Measurements from ENCODE around the gene ZNF595. TPM values are rescaled to one million over a fixed set of nuclear protein-coding genes. Genes with fewer than 3 reads are reported as not detected.
"Not testable (repeated sequence)": the region's sequence is repeated elsewhere in the genome, so short reads cannot be mapped to it uniquely, and the experiment has no call there.

The ZNF595 gene
- total RNA-seq, 5 donors from 2014 or later (not counting 1 experiment from before 2014, with no cell fraction given) = 1.1 to 9.2 (median 2.1) TPM

DNA sequence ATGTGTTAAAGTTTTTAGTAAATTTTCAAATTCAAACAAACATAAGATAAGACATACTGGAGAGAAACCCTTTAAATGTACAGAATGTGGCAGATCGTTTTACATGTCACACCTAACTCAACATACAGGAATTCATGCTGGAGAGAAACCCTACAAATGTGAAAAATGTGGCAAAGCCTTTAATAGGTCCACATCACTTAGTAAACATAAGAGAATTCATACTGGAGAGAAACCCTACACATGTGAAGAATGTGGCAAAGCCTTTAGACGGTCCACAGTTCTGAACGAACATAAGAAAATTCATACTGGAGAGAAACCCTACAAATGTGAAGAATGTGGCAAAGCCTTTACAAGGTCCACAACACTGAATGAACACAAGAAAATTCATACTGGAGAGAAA, 32.8 kb downstream of the ZNF595 start:
- H3K9me3 Mint-ChIP-seq = peaks cover 25 to 67% (median 51%) of the 10 kb centered on the region in 3 donors
- no peak for ATAC-seq (replicated peaks in 1 of 4)

GRCh38 chr4:86559-87324, 33.6 kb downstream of the ZNF595 start:
- H3K27me3 Mint-ChIP-seq; H3K4me3 ChIP-seq (ENCODE audit: control insufficient read depth in 1 of 2, extremely low read depth in 1 of 2, low read length in 1 of 2); H3K4me3 Mint-ChIP-seq; ATAC-seq (replicated peaks in 1 of 4); H3K4me1 Mint-ChIP-seq; POLR2A ChIA-PET; H3K36me3 ChIP-seq (ENCODE audit: control insufficient read depth in 2 of 2, extremely low read depth in 1 of 2, insufficient read depth in 1 of 2, low read length in 1 of 2); H3K4me1 ChIP-seq (ENCODE audit: control insufficient read depth in 1 of 2, extremely low read depth in 1 of 2, insufficient read depth in 2 of 2, low read length in 2 of 2); H3K27ac ChIP-seq (ENCODE audit: low read length); CTCF ChIA-PET; DNase-seq; H3K27me3 ChIP-seq (replicated peaks in 1 of 2; ENCODE audit: control insufficient read depth in 2 of 2, extremely low read depth in 1 of 2, insufficient read depth in 2 of 2, low read length in 1 of 2); H3K27ac Mint-ChIP-seq: not testable (repeated sequence)
- WGBS (ENCODE audit: insufficient coverage) = no CpG with 5 or more reads among the region's 7 CpGs
- Mint-ChIP-seq H3K9me3 (peaks cover 28 to 68% (median 54%) of the 10 kb centered on the region in 3 donors), H3K36me3 (peaks cover 46% of the 10 kb centered on the region)
- H3K9me3 ChIP-seq = peaks cover 59% of the 10 kb centered on the region

More for the DNA sequence above, 32.8 kb downstream of the ZNF595 start:
- no peak overlapping the region for H3K4me3 ChIP-seq (ENCODE audit: control insufficient read depth in 1 of 2, extremely low read depth in 1 of 2, low read length in 1 of 2)
- Mint-ChIP-seq H3K27me3 (peaks cover 0 to 3% of the 10 kb centered on the region in 2 donors), H3K4me3 (no peak overlapping the region), H3K4me1 (no peaks in the 10 kb centered on the region), H3K36me3 (peaks cover 45% of the 10 kb centered on the region), H3K27ac (no peak overlapping the region)
- POLR2A ChIA-PET = no interaction called here
- H3K27ac ChIP-seq (ENCODE audit: low read length) = no peak overlapping the region
- peaks cover 60% of the 10 kb centered on the region for H3K9me3 ChIP-seq
- H3K27me3 ChIP-seq (replicated peaks in 1 of 2; ENCODE audit: control insufficient read depth in 2 of 2, extremely low read depth in 1 of 2, insufficient read depth in 2 of 2, low read length in 1 of 2) = no peaks in the 10 kb centered on the region
- DNase-seq = no peak
- no peaks in the 10 kb centered on the region for H3K4me1 ChIP-seq (ENCODE audit: control insufficient read depth in 1 of 2, extremely low read depth in 1 of 2, insufficient read depth in 2 of 2, low read length in 2 of 2)
- CTCF ChIA-PET = no interaction called here
- WGBS (ENCODE audit: insufficient coverage) = 80% methylated on average over 1 of the region's 3 CpGs
- peaks cover 0 to 3% of the 10 kb centered on the region in 2 donors for H3K36me3 ChIP-seq (ENCODE audit: control insufficient read depth in 2 of 2, extremely low read depth in 1 of 2, insufficient read depth in 1 of 2, low read length in 1 of 2)

GRCh38 chr4:98386-98785, 45.3 kb downstream of the ZNF595 start:
- ATAC-seq (replicated peaks in 1 of 4) (no peak), DNase-seq (no peak)
- Mint-ChIP-seq H3K27ac (no peak overlapping the region), H3K36me3 (peaks cover 15% of the 10 kb centered on the region), H3K9me3 (peaks cover 11 to 53% (median 52%) of the 10 kb centered on the region in 3 donors), H3K4me1 (no peaks in the 10 kb centered on the region), H3K4me3 (no peak overlapping the region), H3K27me3 (peaks cover 4 to 6% of the 10 kb centered on the region in 2 donors)
- Histone ChIP-seq H3K4me1 (ENCODE audit: control insufficient read depth in 1 of 2, extremely low read depth in 1 of 2, insufficient read depth in 2 of 2, low read length in 2 of 2) (no peaks in the 10 kb centered on the region), H3K27me3 (replicated peaks in 1 of 2; ENCODE audit: control insufficient read depth in 2 of 2, extremely low read depth in 1 of 2, insufficient read depth in 2 of 2, low read length in 1 of 2) (peaks cover 0 to 2% of the 10 kb centered on the region in 2 experiments), H3K36me3 (ENCODE audit: control insufficient read depth in 2 of 2, extremely low read depth in 1 of 2, insufficient read depth in 1 of 2, low read length in 1 of 2) (no peaks in the 10 kb centered on the region), H3K27ac (ENCODE audit: low read length) (no peak overlapping the region), H3K9me3 (peaks cover 6% of the 10 kb centered on the region), H3K4me3 (ENCODE audit: control insufficient read depth in 1 of 2, extremely low read depth in 1 of 2, low read length in 1 of 2) (no peak overlapping the region)
- ChIA-PET CTCF (no interaction called here), POLR2A (no interaction called here)
- WGBS (ENCODE audit: insufficient coverage) = no CpG with 5 or more reads among the region's 1 CpG

- Histone ChIP-seq H3K36me3 (ENCODE audit: control insufficient read depth in 2 of 2, extremely low read depth in 1 of 2, insufficient read depth in 1 of 2, low read length in 1 of 2) (no peaks in the 10 kb centered on the region), H3K4me3 (ENCODE audit: control insufficient read depth in 1 of 2, extremely low read depth in 1 of 2, low read length in 1 of 2) (no peak overlapping the region), H3K27ac (ENCODE audit: low read length) (no peak overlapping the region), H3K4me1 (ENCODE audit: control insufficient read depth in 1 of 2, extremely low read depth in 1 of 2, insufficient read depth in 2 of 2, low read length in 2 of 2) (no peaks in the 10 kb centered on the region), H3K9me3 (peaks cover 6% of the 10 kb centered on the region), H3K27me3 (replicated peaks in 1 of 2; ENCODE audit: control insufficient read depth in 2 of 2, extremely low read depth in 1 of 2, insufficient read depth in 2 of 2, low read length in 1 of 2) (peaks cover 0 to 2% of the 10 kb centered on the region in 2 experiments)
- Mint-ChIP-seq H3K27ac (no peak overlapping the region), H3K4me1 (no peaks in the 10 kb centered on the region), H3K36me3 (peaks cover 6% of the 10 kb centered on the region), H3K4me3 (no peak overlapping the region), H3K9me3 (peaks cover 10 to 46% (median 43%) of the 10 kb centered on the region in 3 donors), H3K27me3 (peaks cover 10 to 12% of the 10 kb centered on the region in 2 donors)
- DNase-seq = no peak
- ChIA-PET CTCF (no interaction called here), POLR2A (interaction anchor here (0.5 kb wide), 2 partner anchors 461 to 969 kb away, joined by 3 to 6 read pairs; no protein-coding TSS in a partner anchor)
- no peak for ATAC-seq (replicated peaks in 1 of 4)
- WGBS (ENCODE audit: insufficient coverage) = 50% methylated on average over 1 of the region's 5 CpGs
Observed at GRCh38 chr4:99863-100262, 46.7 kb downstream of the ZNF595 start.

DNA sequence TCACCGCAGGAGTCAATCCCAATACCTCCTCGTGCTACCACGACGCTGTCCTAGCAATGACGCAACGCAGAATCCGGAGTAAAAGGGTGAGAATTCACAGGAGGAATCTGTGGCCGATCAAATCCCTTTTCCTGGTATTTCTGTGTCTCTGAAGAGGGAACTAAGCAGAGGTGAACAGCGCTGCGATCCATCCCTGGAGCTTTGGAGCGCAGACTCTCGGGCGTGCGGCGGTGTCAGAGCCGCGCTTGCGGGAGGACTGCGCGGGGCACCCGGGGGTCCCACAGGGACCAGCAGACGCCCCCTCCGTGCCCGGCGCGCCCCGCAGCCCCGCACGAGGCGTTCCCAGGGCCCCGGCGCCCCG, 53.9 kb downstream of the ZNF595 start:
- Histone ChIP-seq H3K36me3 (ENCODE audit: control insufficient read depth in 2 of 2, extremely low read depth in 1 of 2, insufficient read depth in 1 of 2, low read length in 1 of 2) (no peaks in the 10 kb centered on the region), H3K9me3 (peaks cover 6% of the 10 kb centered on the region), H3K4me3 (ENCODE audit: control insufficient read depth in 1 of 2, extremely low read depth in 1 of 2, low read length in 1 of 2) (peak overlapping the region in 1 of 2 donors; percentile 55), H3K4me1 (ENCODE audit: control insufficient read depth in 1 of 2, extremely low read depth in 1 of 2, insufficient read depth in 2 of 2, low read length in 2 of 2) (no peaks in the 10 kb centered on the region), H3K27ac (ENCODE audit: low read length) (no peak overlapping the region), H3K27me3 (replicated peaks in 1 of 2; ENCODE audit: control insufficient read depth in 2 of 2, extremely low read depth in 1 of 2, insufficient read depth in 2 of 2, low read length in 1 of 2) (peaks cover 16 to 40% of the 10 kb centered on the region in 2 experiments)
- Mint-ChIP-seq H3K36me3 (peaks cover 23% of the 10 kb centered on the region), H3K27me3 (peaks cover 60 to 64% of the 10 kb centered on the region in 2 donors), H3K27ac (no peak overlapping the region), H3K4me3 (no peak overlapping the region), H3K9me3 (peaks cover 31 to 60% (median 50%) of the 10 kb centered on the region in 3 donors), H3K4me1 (peaks cover 0 to 11% (median 2%) of the 10 kb centered on the region in 3 donors)
- 28% methylated on average over 31 of the region's 33 CpGs for WGBS (ENCODE audit: insufficient coverage)
- ChIA-PET CTCF (no interaction called here), POLR2A (no interaction called here)
- no peak for ATAC-seq (replicated peaks in 1 of 4)
- DNase-seq = no peak

DNA sequence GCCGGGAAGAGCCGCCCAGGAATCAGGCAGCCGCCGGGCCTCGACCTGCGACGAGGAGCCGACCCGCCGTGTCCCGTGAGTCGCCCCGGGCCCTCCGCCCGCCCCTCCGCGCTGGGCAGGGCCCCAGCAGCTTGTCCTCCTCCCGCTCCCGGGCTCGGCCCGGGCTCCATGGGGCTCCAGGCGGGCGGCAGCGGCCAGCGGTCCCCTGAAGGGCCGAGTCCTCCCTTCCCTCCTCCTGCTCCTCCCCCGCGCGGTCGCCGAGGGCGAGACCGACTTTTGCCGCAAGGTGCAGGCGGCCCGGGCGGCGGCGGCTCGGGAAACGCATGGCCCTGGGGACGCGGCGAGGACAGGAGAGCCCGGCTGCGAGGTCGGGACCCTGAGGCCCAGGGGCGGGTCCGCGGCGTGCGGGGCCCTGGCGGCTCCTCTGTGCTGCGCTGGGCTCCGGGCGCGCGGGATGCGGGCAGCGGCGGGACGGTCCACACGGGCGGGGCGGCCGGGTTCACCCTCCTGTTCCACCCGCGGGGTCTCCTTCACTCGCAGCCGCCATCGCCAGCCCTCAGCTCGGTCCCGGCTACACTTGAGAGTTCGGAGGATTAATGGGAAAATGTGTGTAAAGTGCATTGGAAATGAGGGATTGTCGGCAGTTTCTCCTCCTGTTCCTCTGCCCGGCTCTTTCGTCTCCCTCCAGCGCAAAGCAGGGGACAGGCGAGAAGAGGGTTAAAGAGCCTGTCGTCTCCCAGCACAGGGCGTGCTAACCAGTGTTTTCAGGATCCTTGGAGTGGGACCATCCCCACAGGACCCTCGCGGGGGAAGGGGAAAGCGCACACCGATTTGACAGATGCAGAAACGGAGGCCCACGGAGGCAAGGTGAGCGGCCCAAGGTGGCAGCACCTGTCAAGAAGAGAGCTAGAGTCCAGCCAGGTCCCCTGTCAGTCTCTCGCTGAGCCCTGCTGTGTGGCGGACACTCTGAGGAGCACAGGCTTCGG, 54.6 kb downstream of the ZNF595 start:
- DNase-seq = no peak
- peaks cover 31 to 57% (median 43%) of the 10 kb centered on the region in 3 donors for H3K9me3 Mint-ChIP-seq
- Histone ChIP-seq H3K4me1 (ENCODE audit: control insufficient read depth in 1 of 2, extremely low read depth in 1 of 2, insufficient read depth in 2 of 2, low read length in 2 of 2) (no peaks in the 10 kb centered on the region), H3K9me3 (peaks cover 6% of the 10 kb centered on the region), H3K36me3 (ENCODE audit: control insufficient read depth in 2 of 2, extremely low read depth in 1 of 2, insufficient read depth in 1 of 2, low read length in 1 of 2) (no peaks in the 10 kb centered on the region), H3K27ac (ENCODE audit: low read length) (no peak overlapping the region), H3K27me3 (replicated peaks in 1 of 2; ENCODE audit: control insufficient read depth in 2 of 2, extremely low read depth in 1 of 2, insufficient read depth in 2 of 2, low read length in 1 of 2) (peaks cover 16 to 40% of the 10 kb centered on the region in 2 experiments), H3K4me3 (ENCODE audit: control insufficient read depth in 1 of 2, extremely low read depth in 1 of 2, low read length in 1 of 2) (peak overlapping the region in 1 of 2 donors; percentile 49)
- ChIA-PET POLR2A (no interaction called here), CTCF (no interaction called here)
- H3K4me1 Mint-ChIP-seq = peaks cover 0 to 11% (median 2%) of the 10 kb centered on the region in 3 donors
- H3K4me3 Mint-ChIP-seq = peak overlapping the region in 1 of 3 donors; percentile 56
- H3K27ac Mint-ChIP-seq = no peak overlapping the region
- no peak for ATAC-seq (replicated peaks in 1 of 4)
- WGBS (ENCODE audit: insufficient coverage) = 27% methylated on average over 75 of the region's 91 CpGs
- H3K36me3 Mint-ChIP-seq = peaks cover 20% of the 10 kb centered on the region
- peaks cover 59 to 62% of the 10 kb centered on the region in 2 donors for H3K27me3 Mint-ChIP-seq

All from T-cell (primary cell).